Lower leg skin (tissue), 4 donors: ENCODE measurements around the gene ADSS1. TPM values are rescaled to one million over a fixed set of nuclear protein-coding genes. Genes with fewer than 3 reads are reported as not detected.

Source experiments
- DNase-seq, 2 donors: peaks; one replicate each; pipeline ENCODE4 v3.0.0-alpha.2; 2019; ENCODE audit warnings: low spot score in 2 of 2
- H3K4me3 ChIP-seq: fragments of 200-600 bp; sonication (generic); 2 replicates; pipeline ENCODE4 v1.5.1; 2017; ENCODE audit warnings: mild to moderate bottlenecking, low read depth; ENCODE audit not compliant: poor library complexity, severe bottlenecking
- POLR2A ChIP-seq, 2 donors: fragments of 450-650 bp; IDR thresholded peaks; one replicate each; pipeline ENCODE4 v1.6.1; 2016 to 2017; ENCODE audit warnings: antibody characterized with exemption in 2 of 2, mild to moderate bottlenecking in 1 of 2, moderate library complexity in 1 of 2
- WGBS, 2 donors: methylation state at CpG; one replicate each; pipeline ENCODE4 v1.1.5; 2018; 5-methylcytosine and 5-hydroxymethylcytosine counted together
- intact Hi-C: fragments of 100-400 bp; cut with DNase I; formaldehyde crosslinking; loops from one replicate; pipeline ENCODE4 v1.15.0; 2023; ENCODE audit warnings: low total_unique reads
- total RNA-seq, 4 donors: library from RNA; depleted of rRNA; stranded (reverse); fragments of >200 nt; gene quantifications; one replicate each; pipeline ENCODE4 v1.1.0, GENCODE V29; 2016
- TF ChIP-seq, protein P1 (sequence below), 3 donors: fragments of 450-650 bp; IDR thresholded peaks; one replicate each; pipeline ENCODE4 v1.5.1; 2016; ENCODE audit warnings: antibody characterized with exemption in 3 of 3, mild to moderate bottlenecking in 3 of 3, moderate library complexity in 2 of 3

ADSS1 gene
- total RNA-seq, 4 donors from 2014 or later, result 5.5 to 8.7 (median 7.2) TPM

DNA sequence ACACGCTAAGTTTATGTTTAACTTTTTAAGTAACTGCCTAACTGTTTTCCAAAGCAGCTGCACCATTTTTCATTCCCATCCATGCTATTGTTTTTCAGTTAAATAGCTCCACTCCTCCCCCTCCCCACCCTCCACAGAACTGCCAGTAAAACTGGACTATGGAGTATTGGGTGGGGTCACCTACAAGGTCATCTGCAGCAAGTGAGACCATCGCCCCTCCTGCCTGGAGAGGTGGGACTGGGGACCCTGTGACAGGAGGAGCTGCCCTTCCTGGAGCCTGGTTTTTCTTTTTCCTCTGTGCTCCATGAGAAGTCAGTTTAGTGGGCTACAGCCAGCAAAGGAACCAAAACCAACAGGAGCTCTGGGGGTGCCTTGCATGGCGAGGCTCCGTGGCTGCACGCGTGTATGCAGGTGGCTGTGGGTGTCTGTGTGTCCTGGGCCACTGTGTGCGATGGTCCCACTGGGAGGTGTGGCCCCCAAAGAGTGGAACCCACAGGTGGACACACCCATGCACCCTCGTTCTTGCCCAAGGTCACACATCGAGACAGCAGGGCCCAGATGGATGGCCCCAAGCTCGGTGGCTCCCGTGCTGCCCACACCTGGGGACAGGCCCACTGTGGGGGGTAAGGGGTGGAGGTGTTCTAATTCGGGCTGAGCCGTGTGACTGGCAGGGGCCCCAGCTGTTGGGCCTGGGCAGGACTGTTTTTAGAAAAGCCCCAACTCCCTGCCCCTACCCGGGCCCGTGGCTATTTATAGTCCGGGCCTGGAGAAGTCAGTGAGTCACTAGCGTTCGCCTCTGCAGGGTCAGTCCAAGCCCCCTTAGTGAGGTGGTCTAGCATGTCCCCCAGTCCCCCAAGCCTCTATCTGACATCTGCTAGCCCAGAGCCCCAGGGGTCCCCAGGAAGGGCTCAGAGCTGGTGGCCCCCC is 2.3 kb upstream of the ADSS1 start:
- intact Hi-C loops, result no loop called here
- no peak overlapping the region for H3K4me3 ChIP-seq
- TF ChIP-seq, protein P1, sequence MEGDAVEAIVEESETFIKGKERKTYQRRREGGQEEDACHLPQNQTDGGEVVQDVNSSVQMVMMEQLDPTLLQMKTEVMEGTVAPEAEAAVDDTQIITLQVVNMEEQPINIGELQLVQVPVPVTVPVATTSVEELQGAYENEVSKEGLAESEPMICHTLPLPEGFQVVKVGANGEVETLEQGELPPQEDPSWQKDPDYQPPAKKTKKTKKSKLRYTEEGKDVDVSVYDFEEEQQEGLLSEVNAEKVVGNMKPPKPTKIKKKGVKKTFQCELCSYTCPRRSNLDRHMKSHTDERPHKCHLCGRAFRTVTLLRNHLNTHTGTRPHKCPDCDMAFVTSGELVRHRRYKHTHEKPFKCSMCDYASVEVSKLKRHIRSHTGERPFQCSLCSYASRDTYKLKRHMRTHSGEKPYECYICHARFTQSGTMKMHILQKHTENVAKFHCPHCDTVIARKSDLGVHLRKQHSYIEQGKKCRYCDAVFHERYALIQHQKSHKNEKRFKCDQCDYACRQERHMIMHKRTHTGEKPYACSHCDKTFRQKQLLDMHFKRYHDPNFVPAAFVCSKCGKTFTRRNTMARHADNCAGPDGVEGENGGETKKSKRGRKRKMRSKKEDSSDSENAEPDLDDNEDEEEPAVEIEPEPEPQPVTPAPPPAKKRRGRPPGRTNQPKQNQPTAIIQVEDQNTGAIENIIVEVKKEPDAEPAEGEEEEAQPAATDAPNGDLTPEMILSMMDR (IDR thresholded peaks at IDR 0.05), result no peak
- no peak for TF ChIP-seq POLR2A (IDR thresholded peaks at IDR 0.05)
- 76 to 97% methylated on average over 7 to 17 of the region's 18 CpGs for WGBS, 2 donors
- no peak for DNase-seq

- 30 to 46% methylated on average over 19 to 20 of the region's 26 CpGs for WGBS, 2 donors
- no peak overlapping the region for H3K4me3 ChIP-seq
- intact Hi-C loops, result no loop called here
- DNase-seq, result no peak
- TF ChIP-seq, protein P1 (IDR thresholded peaks at IDR 0.05), result no peak
- TF ChIP-seq POLR2A (IDR thresholded peaks at IDR 0.05), result no peak
These were observed 935 bp upstream of the ADSS1 start for GRCh38 chr14:104722938-104723650.

DNA sequence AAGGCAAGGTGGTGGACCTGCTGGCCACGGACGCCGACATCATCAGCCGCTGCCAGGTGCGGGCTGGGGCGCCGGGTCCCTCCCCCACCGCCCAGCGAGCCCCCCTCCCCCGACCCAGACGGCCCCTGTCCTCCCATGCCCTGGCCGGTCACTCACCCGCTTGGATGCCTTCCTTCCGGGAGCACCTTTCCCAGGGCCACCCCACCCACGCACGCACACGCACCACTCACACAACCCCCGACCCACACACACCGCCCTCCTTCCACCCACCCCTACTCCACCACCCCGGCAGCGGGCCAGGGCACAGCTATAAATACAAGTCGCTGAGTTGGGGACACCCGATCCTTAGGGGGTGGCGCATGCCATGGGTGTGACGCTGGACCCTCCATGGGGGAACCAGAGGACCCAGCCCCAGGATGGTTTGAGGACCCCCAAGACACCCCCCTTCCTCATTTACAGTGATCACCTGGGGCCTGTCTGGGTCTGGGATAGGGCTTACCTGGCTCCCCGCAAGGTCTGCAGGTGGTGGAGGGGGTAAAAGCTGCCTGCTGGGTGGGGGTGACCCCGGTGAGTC is 465 bp downstream of the ADSS1 start:
- TF ChIP-seq POLR2A (IDR thresholded peaks at IDR 0.05), result no peak
- TF ChIP-seq, protein P1 (IDR thresholded peaks at IDR 0.05), result no peak
- WGBS, 2 donors, result 6% methylated on average over 14 to 22 of the region's 27 CpGs
- DNase-seq, result no peak
- peak overlapping the region; percentile 51 for H3K4me3 ChIP-seq
- intact Hi-C loops, result no loop called here

DNA sequence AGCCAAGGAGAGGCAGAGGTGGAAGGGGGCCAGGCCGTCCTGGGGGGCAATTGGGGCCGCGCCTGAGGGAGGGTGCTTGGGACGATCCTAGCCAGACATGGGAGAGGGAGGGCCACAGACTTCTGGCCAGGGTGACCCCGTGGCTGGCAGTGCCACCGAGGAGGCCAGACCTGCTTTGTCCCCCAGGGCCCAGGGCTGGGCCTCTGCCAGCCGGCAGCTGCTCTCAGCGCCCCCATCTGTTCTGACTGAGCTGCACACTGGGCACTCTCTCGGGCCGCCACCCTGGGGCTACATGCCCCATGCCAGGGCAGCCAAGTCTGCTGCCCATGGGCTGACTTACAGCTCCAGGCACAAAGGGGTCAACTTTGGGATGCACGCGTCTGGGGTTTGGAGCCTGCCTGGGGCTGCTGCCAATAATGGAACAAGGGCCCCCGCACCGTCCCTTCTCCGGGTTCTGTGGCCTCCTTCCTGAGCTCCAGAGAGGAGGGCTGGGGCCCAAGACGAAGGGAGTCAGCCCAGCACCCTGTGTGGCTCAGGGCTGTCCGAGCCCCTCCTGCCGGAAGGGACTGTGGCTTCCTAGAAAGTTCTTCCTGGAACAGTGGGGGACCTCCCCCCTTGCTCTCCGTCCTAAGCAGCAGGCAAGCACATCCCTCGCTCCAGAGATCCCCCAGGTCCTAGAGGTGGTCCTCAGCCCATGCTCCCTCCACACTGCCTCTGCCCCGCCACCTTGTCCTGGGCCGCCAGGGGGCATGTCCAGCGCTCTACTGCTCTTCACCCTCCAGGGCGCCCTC is 1.1 kb downstream of the ADSS1 start:
- H3K4me3 ChIP-seq, result no peak overlapping the region
- WGBS, 2 donors, result 38 to 39% methylated on average over 15 to 18 of the region's 24 CpGs
- TF ChIP-seq, protein P1 (IDR thresholded peaks at IDR 0.05), result no peak
- TF ChIP-seq POLR2A (IDR thresholded peaks at IDR 0.05), result no peak
- intact Hi-C loops, result no loop called here
- no peak for DNase-seq

GRCh38 chr14:104725772-104726548 is 1.9 kb downstream of the ADSS1 start:
- TF ChIP-seq, protein P1 (IDR thresholded peaks at IDR 0.05), result no peak
- TF ChIP-seq POLR2A (IDR thresholded peaks at IDR 0.05), result no peak
- intact Hi-C loops, result no loop called here
- DNase-seq, result no peak
- no peak overlapping the region for H3K4me3 ChIP-seq
- 78 to 80% methylated on average over 15 to 25 of the region's 25 CpGs for WGBS, 2 donors
